ENCODE results near the gene IPO9.
A peak's percentile ranks its signal among the peaks of the same experiment; 100 is the strongest.

IPO9 gene

GRCh38 chr1:201870397-201870796, 41.4 kb downstream of the IPO9 start:
- H3K79me1 ChIP-seq (replicated peaks; ENCODE audit: low read length, poor library complexity, severe bottlenecking): peaks cover 18% of the 10 kb centered on the region
- no peak overlapping the region for H2BK5ac ChIP-seq (ENCODE audit: low read depth, low read length, poor library complexity, severe bottlenecking)
- no peak overlapping the region for H2AFZ ChIP-seq (ENCODE audit: low read depth, low read length)
- H3K27ac ChIP-seq (ENCODE audit: low read length, poor library complexity, severe bottlenecking): no peak overlapping the region
- H3K27me3 ChIP-seq (ENCODE audit: control insufficient read depth in 1 of 2, insufficient read depth in 1 of 2, low read length in 2 of 2): no peaks in the 10 kb centered on the region
- peak; percentile 53 for DNase-seq
- no peak overlapping the region for H3K18ac ChIP-seq (ENCODE audit: low read depth in 1 of 2, low read length in 2 of 2)
- no peak overlapping the region for H3K9ac ChIP-seq (ENCODE audit: low read length)
- no peak overlapping the region for H2AK5ac ChIP-seq (ENCODE audit: low read length, severe bottlenecking)
- no peak overlapping the region for H3K23ac ChIP-seq (ENCODE audit: low read length in 2 of 2)
- H4K91ac ChIP-seq (ENCODE audit: low read length): no peak overlapping the region
- H3K4me3 ChIP-seq (ENCODE audit: insufficient read depth in 1 of 2, low read depth in 1 of 2, low read length in 2 of 2): no peak overlapping the region
- peaks cover 56 to 94% of the 10 kb centered on the region in 2 experiments for H3K36me3 ChIP-seq (ENCODE audit: control insufficient read depth in 1 of 2, insufficient read depth in 2 of 2, low read depth in 1 of 2, low read length in 2 of 2)
- no peak overlapping the region for H2BK12ac ChIP-seq (ENCODE audit: low read length in 2 of 2)
- no peak overlapping the region for H2BK120ac ChIP-seq (ENCODE audit: low read depth, low read length)
- H3K14ac ChIP-seq (ENCODE audit: low read length in 2 of 2): no peak overlapping the region
- H3K9me3 ChIP-seq (ENCODE audit: control insufficient read depth, low read length): no peaks in the 10 kb centered on the region
- no peak overlapping the region for H2BK15ac ChIP-seq (ENCODE audit: low read depth, poor library complexity, severe bottlenecking)
- no peak overlapping the region for H4K8ac ChIP-seq (ENCODE audit: low read length)
- 96% methylated on average over 9 of the region's 10 CpGs for WGBS
- no peak overlapping the region for H3K4me2 ChIP-seq (ENCODE audit: low read length, poor library complexity, severe bottlenecking)
- H3K4ac ChIP-seq (ENCODE audit: low read depth in 1 of 2, low read length in 2 of 2): no peak overlapping the region
- H3K4me1 ChIP-seq (ENCODE audit: control insufficient read depth, insufficient read depth, low read depth, low read length): no peaks in the 10 kb centered on the region

- Histone ChIP-seq H2AFZ (ENCODE audit: low read depth, low read length) (no peak overlapping the region), H3K9me3 (ENCODE audit: control insufficient read depth, low read length) (no peaks in the 10 kb centered on the region), H2BK12ac (ENCODE audit: low read length in 2 of 2) (no peak overlapping the region), H3K23ac (ENCODE audit: low read length in 2 of 2) (no peak overlapping the region), H3K4me1 (ENCODE audit: control insufficient read depth, insufficient read depth, low read depth, low read length) (peaks cover 3% of the 10 kb centered on the region), H3K79me1 (replicated peaks; ENCODE audit: low read length, poor library complexity, severe bottlenecking) (peaks cover 10% of the 10 kb centered on the region), H3K14ac (ENCODE audit: low read length in 2 of 2) (no peak overlapping the region), H3K18ac (ENCODE audit: low read depth in 1 of 2, low read length in 2 of 2) (no peak overlapping the region), H3K36me3 (ENCODE audit: control insufficient read depth in 1 of 2, insufficient read depth in 2 of 2, low read depth in 1 of 2, low read length in 2 of 2) (peaks cover 55 to 77% of the 10 kb centered on the region in 2 experiments), H3K4ac (ENCODE audit: low read depth in 1 of 2, low read length in 2 of 2) (no peak overlapping the region), H3K9ac (ENCODE audit: low read length) (no peak overlapping the region), H4K8ac (ENCODE audit: low read length) (no peak overlapping the region), H3K27me3 (ENCODE audit: control insufficient read depth in 1 of 2, insufficient read depth in 1 of 2, low read length in 2 of 2) (no peaks in the 10 kb centered on the region), H2BK15ac (ENCODE audit: low read depth, poor library complexity, severe bottlenecking) (no peak overlapping the region), H2BK120ac (ENCODE audit: low read depth, low read length) (no peak overlapping the region), H4K91ac (ENCODE audit: low read length) (no peak overlapping the region), H3K4me2 (ENCODE audit: low read length, poor library complexity, severe bottlenecking) (no peak overlapping the region), H2AK5ac (ENCODE audit: low read length, severe bottlenecking) (no peak overlapping the region), H3K4me3 (ENCODE audit: insufficient read depth in 1 of 2, low read depth in 1 of 2, low read length in 2 of 2) (no peak overlapping the region), H3K27ac (ENCODE audit: low read length, poor library complexity, severe bottlenecking) (no peak overlapping the region), H2BK5ac (ENCODE audit: low read depth, low read length, poor library complexity, severe bottlenecking) (no peak overlapping the region)
- DNase-seq: no peak
- WGBS: 96% methylated on average over 1 of the region's 1 CpG
These were observed 45.7 kb downstream of the IPO9 start for GRCh38 chr1:201874672-201875071.

- Histone ChIP-seq H3K4ac (ENCODE audit: low read depth in 1 of 2, low read length in 2 of 2) (no peak overlapping the region), H2AFZ (ENCODE audit: low read depth, low read length) (no peak overlapping the region), H3K23ac (ENCODE audit: low read length in 2 of 2) (no peak overlapping the region), H3K18ac (ENCODE audit: low read depth in 1 of 2, low read length in 2 of 2) (no peak overlapping the region), H3K9ac (ENCODE audit: low read length) (no peak overlapping the region), H4K91ac (ENCODE audit: low read length) (no peak overlapping the region), H3K4me2 (ENCODE audit: low read length, poor library complexity, severe bottlenecking) (no peak overlapping the region), H3K36me3 (ENCODE audit: control insufficient read depth in 1 of 2, insufficient read depth in 2 of 2, low read depth in 1 of 2, low read length in 2 of 2) (peaks cover 46 to 61% of the 10 kb centered on the region in 2 experiments), H2AK5ac (ENCODE audit: low read length, severe bottlenecking) (no peak overlapping the region), H3K27me3 (ENCODE audit: control insufficient read depth in 1 of 2, insufficient read depth in 1 of 2, low read length in 2 of 2) (no peaks in the 10 kb centered on the region), H3K79me1 (replicated peaks; ENCODE audit: low read length, poor library complexity, severe bottlenecking) (peaks cover 2% of the 10 kb centered on the region), H2BK5ac (ENCODE audit: low read depth, low read length, poor library complexity, severe bottlenecking) (no peak overlapping the region), H3K4me1 (ENCODE audit: control insufficient read depth, insufficient read depth, low read depth, low read length) (peaks cover 3% of the 10 kb centered on the region), H4K8ac (ENCODE audit: low read length) (no peak overlapping the region), H3K14ac (ENCODE audit: low read length in 2 of 2) (no peak overlapping the region), H3K4me3 (ENCODE audit: insufficient read depth in 1 of 2, low read depth in 1 of 2, low read length in 2 of 2) (no peak overlapping the region), H2BK15ac (ENCODE audit: low read depth, poor library complexity, severe bottlenecking) (no peak overlapping the region), H3K27ac (ENCODE audit: low read length, poor library complexity, severe bottlenecking) (no peak overlapping the region), H3K9me3 (ENCODE audit: control insufficient read depth, low read length) (no peaks in the 10 kb centered on the region), H2BK12ac (ENCODE audit: low read length in 2 of 2) (no peak overlapping the region), H2BK120ac (ENCODE audit: low read depth, low read length) (no peak overlapping the region)
- DNase-seq: peak; percentile 38
- 76% methylated on average over 4 of the region's 8 CpGs for WGBS
These were observed 47.3 kb downstream of the IPO9 start for GRCh38 chr1:201876148-201876818.

- Histone ChIP-seq H3K4ac (ENCODE audit: low read depth in 1 of 2, low read length in 2 of 2) (peak overlapping the region in 1 of 2 experiments; percentile 75), H2AFZ (ENCODE audit: low read depth, low read length) (no peak overlapping the region), H3K4me3 (ENCODE audit: insufficient read depth in 1 of 2, low read depth in 1 of 2, low read length in 2 of 2) (no peak overlapping the region), H3K27ac (ENCODE audit: low read length, poor library complexity, severe bottlenecking) (peak overlapping the region; percentile 12), H3K14ac (ENCODE audit: low read length in 2 of 2) (no peak overlapping the region), H3K23ac (ENCODE audit: low read length in 2 of 2) (no peak overlapping the region), H3K9me3 (ENCODE audit: control insufficient read depth, low read length) (no peaks in the 10 kb centered on the region), H3K36me3 (ENCODE audit: control insufficient read depth in 1 of 2, insufficient read depth in 2 of 2, low read depth in 1 of 2, low read length in 2 of 2) (peaks cover 30 to 44% of the 10 kb centered on the region in 2 experiments), H4K8ac (ENCODE audit: low read length) (peak overlapping the region; percentile 84), H2BK15ac (ENCODE audit: low read depth, poor library complexity, severe bottlenecking) (no peak overlapping the region), H2AK5ac (ENCODE audit: low read length, severe bottlenecking) (peak overlapping the region; percentile 5), H3K18ac (ENCODE audit: low read depth in 1 of 2, low read length in 2 of 2) (peak overlapping the region in 1 of 2 experiments; percentile 49), H3K4me1 (ENCODE audit: control insufficient read depth, insufficient read depth, low read depth, low read length) (peaks cover 5% of the 10 kb centered on the region), H2BK5ac (ENCODE audit: low read depth, low read length, poor library complexity, severe bottlenecking) (no peak overlapping the region), H3K9ac (ENCODE audit: low read length) (peak overlapping the region; percentile 16), H2BK12ac (ENCODE audit: low read length in 2 of 2) (peak overlapping the region in 1 of 2 experiments; percentile 42), H3K79me1 (replicated peaks; ENCODE audit: low read length, poor library complexity, severe bottlenecking) (peaks cover 2% of the 10 kb centered on the region), H4K91ac (ENCODE audit: low read length) (peak overlapping the region; percentile 2), H3K27me3 (ENCODE audit: control insufficient read depth in 1 of 2, insufficient read depth in 1 of 2, low read length in 2 of 2) (no peaks in the 10 kb centered on the region), H3K4me2 (ENCODE audit: low read length, poor library complexity, severe bottlenecking) (no peak overlapping the region), H2BK120ac (ENCODE audit: low read depth, low read length) (no peak overlapping the region)
- peak; percentile 67 for DNase-seq
- WGBS: 76% methylated on average over 5 of the region's 6 CpGs
These were observed 49.0 kb downstream of the IPO9 start for GRCh38 chr1:201877877-201878401.
